Stimulated activated CD4-positive, alpha-beta T cell treated with anti-CD3 and anti-CD28 coated beads, Interleukin-1b, Interleukin-23, amount 100 ng/mL, for 4 hours (primary cell): ENCODE data around the gene CDHR2.

ENCODE experiments used
- DNase-seq, 2 donors: peaks; one replicate each; pipeline ENCODE4 v3.0.0-alpha.2; 2020; ENCODE audit warnings: low read depth in 2 of 2

CDHR2 gene

GRCh38 chr5:176528301-176528700, 20.8 kb upstream of the CDHR2 start:
- no peak for DNase-seq

- DNase-seq = no peak
Observed at GRCh38 chr5:176528761-176529115, 20.4 kb upstream of the CDHR2 start.

- DNase-seq = no peak
Observed at GRCh38 chr5:176529116-176529740, 19.9 kb upstream of the CDHR2 start.

- no peak for DNase-seq
Observed at GRCh38 chr5:176529741-176530141, 19.4 kb upstream of the CDHR2 start.

GRCh38 chr5:176530393-176530982, 18.7 kb upstream of the CDHR2 start:
- no peak for DNase-seq

- DNase-seq = no peak
Observed at GRCh38 chr5:176530983-176531901, 17.9 kb upstream of the CDHR2 start.

GRCh38 chr5:176531902-176532493, 17.1 kb upstream of the CDHR2 start:
- DNase-seq = no peak

- no peak for DNase-seq
Observed at GRCh38 chr5:176532795-176533194, 16.3 kb upstream of the CDHR2 start.

- DNase-seq = no peak
Observed at GRCh38 chr5:176533390-176533789, 15.8 kb upstream of the CDHR2 start.

- no peak for DNase-seq
Observed at GRCh38 chr5:176533894-176534611, 15.1 kb upstream of the CDHR2 start.

GRCh38 chr5:176534640-176535039, 14.5 kb upstream of the CDHR2 start:
- DNase-seq = no peak

- no peak for DNase-seq
Observed at GRCh38 chr5:176535101-176535663, 14.0 kb upstream of the CDHR2 start.

GRCh38 chr5:176535664-176536131, 13.4 kb upstream of the CDHR2 start:
- no peak for DNase-seq

GRCh38 chr5:176536132-176536901, 12.8 kb upstream of the CDHR2 start:
- peak; percentile 56 to 65 for DNase-seq

- DNase-seq = peak; percentile 96 to 97
Observed at GRCh38 chr5:176536902-176537553, 12.1 kb upstream of the CDHR2 start, which contains the start of gene RNF44. RNF44 (minus strand) TSS chr5:176537402; CDS start chr5:176532472, 4,930 bp downstream.

- DNase-seq = peak; percentile 87 to 93
Observed at GRCh38 chr5:176537554-176538229, 11.4 kb upstream of the CDHR2 start.

- DNase-seq = no peak
Observed at GRCh38 chr5:176538230-176538988, 10.7 kb upstream of the CDHR2 start.

- no peak for DNase-seq
Observed at GRCh38 chr5:176538989-176539384, 10.2 kb upstream of the CDHR2 start.
